MM.1S (cell line): ENCODE results near the gene LZTS2.

Source experiments
- DNase-seq: peaks from one replicate; pipeline ENCODE4 v3.0.0-alpha.2; 2015
- H2AFZ ChIP-seq: fragments of 300-600 bp; sonication (generic); 2 replicates; pipeline ENCODE4 v1.6.0; 2016; ENCODE audit warnings: antibody characterized with exemption, low read length
- H3F3A ChIP-seq: fragments of 300-600 bp; sonication (generic); 2 replicates; pipeline ENCODE4 v1.6.1; 2016; ENCODE audit warnings: mild to moderate bottlenecking, antibody characterized with exemption, low read length, moderate library complexity, mixed read lengths; ENCODE audit not compliant: insufficient read depth
- H3K27ac ChIP-seq: fragments of 300-600 bp; sonication (generic); 2 replicates; pipeline ENCODE4 v1.5.1; 2016; ENCODE audit warnings: mild to moderate bottlenecking, low read length
- H3K27me3 ChIP-seq: fragments of 300-600 bp; sonication (generic); replicated peaks from 2 replicates; pipeline ENCODE4 v1.6.0; 2016; ENCODE audit warnings: low read length; ENCODE audit not compliant: insufficient read depth
- H3K36me3 ChIP-seq: fragments of 300-600 bp; sonication (generic); replicated peaks from 2 replicates; pipeline ENCODE4 v1.6.1; 2016; ENCODE audit warnings: mild to moderate bottlenecking, low read length, mixed read lengths; ENCODE audit not compliant: insufficient read depth
- H3K4me1 ChIP-seq: fragments of 300-600 bp; sonication (generic); 2 replicates; pipeline ENCODE4 v1.6.1; 2016; ENCODE audit warnings: low read length, mixed read lengths
- H3K4me2 ChIP-seq: fragments of 300-600 bp; sonication (generic); 2 replicates; pipeline ENCODE4 v1.6.0; 2016; ENCODE audit warnings: low read depth, low read length
- H3K4me3 ChIP-seq: fragments of 300-600 bp; sonication (generic); 2 replicates; pipeline ENCODE4 v1.5.1; 2016; ENCODE audit warnings: low read length, mixed read lengths
- H3K79me2 ChIP-seq: fragments of 300-600 bp; sonication (generic); 2 replicates; pipeline ENCODE4 v1.6.1; 2016; ENCODE audit warnings: mixed run types, low read length, mixed read lengths
- H3K9ac ChIP-seq: fragments of 300-600 bp; sonication (generic); 2 replicates; pipeline ENCODE4 v1.6.1; 2016; ENCODE audit warnings: low read length, mixed read lengths
- H3K9me2 ChIP-seq: fragments of 300-600 bp; sonication (generic); replicated peaks from 2 replicates; pipeline ENCODE4 v1.6.1; 2016; ENCODE audit warnings: mild to moderate bottlenecking, low read length, mixed read lengths; ENCODE audit not compliant: insufficient read depth
- H3K9me3 ChIP-seq: fragments of 300-600 bp; sonication (generic); replicated peaks from 2 replicates; pipeline ENCODE4 v1.6.1; 2016; ENCODE audit warnings: mild to moderate bottlenecking, low read length, mixed read lengths; ENCODE audit not compliant: insufficient read depth
- H4K20me1 ChIP-seq: fragments of 300-600 bp; sonication (generic); 2 replicates; pipeline ENCODE4 v1.6.1; 2016; ENCODE audit warnings: mild to moderate bottlenecking, low read length, moderate library complexity, mixed read lengths; ENCODE audit not compliant: insufficient read depth
- CTCF ChIP-seq: fragments of 300-600 bp; sonication (generic); IDR thresholded peaks from 2 replicates; pipeline ENCODE4 v1.5.1; 2016; ENCODE audit warnings: antibody characterized with exemption, low read length, mixed read lengths
- EZH2 ChIP-seq: fragments of 300-600 bp; sonication (generic); optimal IDR thresholded peaks from 2 replicates; pipeline ENCODE3; 2017; ENCODE audit warnings: low read depth, mild to moderate bottlenecking, antibody characterized with exemption, low read length, mixed read lengths
- EZH2phosphoT487 ChIP-seq: fragments of 300-600 bp; sonication (generic); IDR thresholded peaks from 2 replicates; pipeline ENCODE4 v1.6.1; 2018; ENCODE audit warnings: antibody characterized with exemption, low read length

Gene LZTS2

GRCh38 chr10:100979791-100980272 lies 19.8 kb upstream of the LZTS2 start:
- TF ChIP-seq EZH2 = no peak
- TF ChIP-seq EZH2phosphoT487 = no peak
- no peak for TF ChIP-seq CTCF
- no peaks in the 10 kb centered on the region for H3K9me2 ChIP-seq
- H3K4me3 ChIP-seq = no peak overlapping the region
- no peak for DNase-seq
- H3K4me2 ChIP-seq = no peak overlapping the region
- no peaks in the 10 kb centered on the region for H3K36me3 ChIP-seq
- no peak overlapping the region for H2AFZ ChIP-seq
- H4K20me1 ChIP-seq = no peaks in the 10 kb centered on the region
- no peaks in the 10 kb centered on the region for H3K27me3 ChIP-seq
- no peaks in the 10 kb centered on the region for H3K9me3 ChIP-seq
- H3F3A ChIP-seq = no peaks in the 10 kb centered on the region
- H3K27ac ChIP-seq = no peak overlapping the region
- H3K4me1 ChIP-seq = no peaks in the 10 kb centered on the region
- no peaks in the 10 kb centered on the region for H3K79me2 ChIP-seq
- no peak overlapping the region for H3K9ac ChIP-seq

GRCh38 chr10:100980311-100980710 lies 19.3 kb upstream of the LZTS2 start:
- no peak overlapping the region for H3K4me3 ChIP-seq
- no peaks in the 10 kb centered on the region for H3K79me2 ChIP-seq
- H3K4me1 ChIP-seq = no peaks in the 10 kb centered on the region
- DNase-seq = no peak
- TF ChIP-seq EZH2 = no peak
- TF ChIP-seq CTCF = no peak
- TF ChIP-seq EZH2phosphoT487 = no peak
- H3F3A ChIP-seq = no peaks in the 10 kb centered on the region
- no peaks in the 10 kb centered on the region for H3K27me3 ChIP-seq
- no peak overlapping the region for H3K27ac ChIP-seq
- H3K9ac ChIP-seq = no peak overlapping the region
- H3K36me3 ChIP-seq = no peaks in the 10 kb centered on the region
- H3K9me2 ChIP-seq = no peaks in the 10 kb centered on the region
- no peaks in the 10 kb centered on the region for H3K9me3 ChIP-seq
- H2AFZ ChIP-seq = no peak overlapping the region
- H3K4me2 ChIP-seq = no peak overlapping the region
- H4K20me1 ChIP-seq = no peaks in the 10 kb centered on the region

GRCh38 chr10:100980711-100981110 lies 18.9 kb upstream of the LZTS2 start:
- no peak for DNase-seq
- Histone ChIP-seq H3K79me2 (peaks cover under 1% of the 10 kb centered on the region; the same call in 1 of the 2 replicates), H3F3A (no peaks in the 10 kb centered on the region), H3K4me1 (no peaks in the 10 kb centered on the region), H3K27ac (no peak overlapping the region), H3K9ac (no peak overlapping the region), H3K27me3 (no peaks in the 10 kb centered on the region), H3K4me2 (no peak overlapping the region), H4K20me1 (no peaks in the 10 kb centered on the region), H3K36me3 (no peaks in the 10 kb centered on the region), H3K9me3 (no peaks in the 10 kb centered on the region), H3K9me2 (no peaks in the 10 kb centered on the region), H2AFZ (no peak overlapping the region), H3K4me3 (no peak overlapping the region)
- TF ChIP-seq CTCF = no peak
- TF ChIP-seq EZH2phosphoT487 = no peak
- TF ChIP-seq EZH2 = no peak
